Measurements from ENCODE around the gene HLA-DOB.

DNA sequence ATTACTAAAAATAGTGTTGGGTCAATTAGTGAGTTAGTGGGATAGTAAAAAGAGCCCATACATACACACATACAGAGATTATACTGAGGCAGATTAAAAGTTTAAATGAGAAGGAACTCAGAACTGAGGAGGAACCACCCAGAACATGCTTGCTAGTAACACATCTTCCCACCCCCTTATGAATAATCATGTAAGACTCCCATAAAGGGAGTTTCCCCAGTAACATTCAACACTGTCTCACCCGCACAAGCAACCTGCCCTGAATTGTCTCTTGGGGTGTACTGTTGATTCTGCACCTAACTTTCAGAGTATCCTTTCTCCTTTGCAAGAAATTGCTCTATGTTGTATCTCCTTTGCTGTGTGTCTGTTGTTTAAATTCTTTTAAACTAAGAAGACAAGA is 42.4 kb downstream of the HLA-DOB start:
- no peak for TF ChIP-seq YY1 (IDR thresholded peaks at IDR 0.05; ENCODE audit: low read depth)
- TF ChIP-seq TEAD4 (IDR thresholded peaks at IDR 0.05), result no peak
- no peak for TF ChIP-seq EGR1 (IDR thresholded peaks at IDR 0.05)
- TF ChIP-seq, protein P1, sequence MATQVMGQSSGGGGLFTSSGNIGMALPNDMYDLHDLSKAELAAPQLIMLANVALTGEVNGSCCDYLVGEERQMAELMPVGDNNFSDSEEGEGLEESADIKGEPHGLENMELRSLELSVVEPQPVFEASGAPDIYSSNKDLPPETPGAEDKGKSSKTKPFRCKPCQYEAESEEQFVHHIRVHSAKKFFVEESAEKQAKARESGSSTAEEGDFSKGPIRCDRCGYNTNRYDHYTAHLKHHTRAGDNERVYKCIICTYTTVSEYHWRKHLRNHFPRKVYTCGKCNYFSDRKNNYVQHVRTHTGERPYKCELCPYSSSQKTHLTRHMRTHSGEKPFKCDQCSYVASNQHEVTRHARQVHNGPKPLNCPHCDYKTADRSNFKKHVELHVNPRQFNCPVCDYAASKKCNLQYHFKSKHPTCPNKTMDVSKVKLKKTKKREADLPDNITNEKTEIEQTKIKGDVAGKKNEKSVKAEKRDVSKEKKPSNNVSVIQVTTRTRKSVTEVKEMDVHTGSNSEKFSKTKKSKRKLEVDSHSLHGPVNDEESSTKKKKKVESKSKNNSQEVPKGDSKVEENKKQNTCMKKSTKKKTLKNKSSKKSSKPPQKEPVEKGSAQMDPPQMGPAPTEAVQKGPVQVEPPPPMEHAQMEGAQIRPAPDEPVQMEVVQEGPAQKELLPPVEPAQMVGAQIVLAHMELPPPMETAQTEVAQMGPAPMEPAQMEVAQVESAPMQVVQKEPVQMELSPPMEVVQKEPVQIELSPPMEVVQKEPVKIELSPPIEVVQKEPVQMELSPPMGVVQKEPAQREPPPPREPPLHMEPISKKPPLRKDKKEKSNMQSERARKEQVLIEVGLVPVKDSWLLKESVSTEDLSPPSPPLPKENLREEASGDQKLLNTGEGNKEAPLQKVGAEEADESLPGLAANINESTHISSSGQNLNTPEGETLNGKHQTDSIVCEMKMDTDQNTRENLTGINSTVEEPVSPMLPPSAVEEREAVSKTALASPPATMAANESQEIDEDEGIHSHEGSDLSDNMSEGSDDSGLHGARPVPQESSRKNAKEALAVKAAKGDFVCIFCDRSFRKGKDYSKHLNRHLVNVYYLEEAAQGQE (IDR thresholded peaks at IDR 0.05; ENCODE audit: low read depth), result no peak
- no peak for TF ChIP-seq EP300 (IDR thresholded peaks at IDR 0.05; ENCODE audit: borderline replicate concordance)
- TF ChIP-seq RAD21 (IDR thresholded peaks at IDR 0.05; ENCODE audit: low read depth), result no peak
